Measurements from ENCODE around the gene GYS2.

DNA sequence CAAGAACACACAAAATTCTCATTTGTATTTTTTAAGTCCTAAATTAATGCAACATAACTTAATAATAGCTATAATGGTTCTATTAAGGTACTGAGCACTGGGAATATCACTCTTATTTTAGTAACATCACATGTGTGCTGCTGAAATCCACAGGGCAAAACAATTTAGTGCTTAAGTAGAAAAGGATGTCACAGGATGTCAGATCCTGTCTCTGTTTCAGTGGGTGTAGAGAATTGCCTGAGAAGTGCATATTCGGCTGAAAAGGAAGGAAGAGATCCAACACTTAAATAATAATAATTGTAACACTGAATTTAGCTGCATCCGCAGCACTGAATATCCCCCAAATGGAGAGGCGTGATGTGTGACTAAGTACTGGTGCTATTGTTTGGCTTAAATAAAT lies 44.4 kb upstream of the GYS2 start:
- TF ChIP-seq, protein P1, sequence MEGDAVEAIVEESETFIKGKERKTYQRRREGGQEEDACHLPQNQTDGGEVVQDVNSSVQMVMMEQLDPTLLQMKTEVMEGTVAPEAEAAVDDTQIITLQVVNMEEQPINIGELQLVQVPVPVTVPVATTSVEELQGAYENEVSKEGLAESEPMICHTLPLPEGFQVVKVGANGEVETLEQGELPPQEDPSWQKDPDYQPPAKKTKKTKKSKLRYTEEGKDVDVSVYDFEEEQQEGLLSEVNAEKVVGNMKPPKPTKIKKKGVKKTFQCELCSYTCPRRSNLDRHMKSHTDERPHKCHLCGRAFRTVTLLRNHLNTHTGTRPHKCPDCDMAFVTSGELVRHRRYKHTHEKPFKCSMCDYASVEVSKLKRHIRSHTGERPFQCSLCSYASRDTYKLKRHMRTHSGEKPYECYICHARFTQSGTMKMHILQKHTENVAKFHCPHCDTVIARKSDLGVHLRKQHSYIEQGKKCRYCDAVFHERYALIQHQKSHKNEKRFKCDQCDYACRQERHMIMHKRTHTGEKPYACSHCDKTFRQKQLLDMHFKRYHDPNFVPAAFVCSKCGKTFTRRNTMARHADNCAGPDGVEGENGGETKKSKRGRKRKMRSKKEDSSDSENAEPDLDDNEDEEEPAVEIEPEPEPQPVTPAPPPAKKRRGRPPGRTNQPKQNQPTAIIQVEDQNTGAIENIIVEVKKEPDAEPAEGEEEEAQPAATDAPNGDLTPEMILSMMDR (IDR thresholded peaks at IDR 0.05) = no peak
- no peak for TF ChIP-seq POLR2A (IDR thresholded peaks at IDR 0.05)

Data from body of pancreas (tissue), 4 donors.